Left forelimb (tissue), 1 donor: ENCODE results near the gene AGAP9.
"Not testable (repeated sequence)": the region's sequence is repeated elsewhere in the genome, so short reads cannot be mapped to it uniquely, and the experiment has no call there.

ENCODE experiments used
- DNase-seq: peaks from one replicate; pipeline ENCODE4 v3.0.0-alpha.2; 2018; ENCODE audit warnings: low spot score

AGAP9 gene

DNA sequence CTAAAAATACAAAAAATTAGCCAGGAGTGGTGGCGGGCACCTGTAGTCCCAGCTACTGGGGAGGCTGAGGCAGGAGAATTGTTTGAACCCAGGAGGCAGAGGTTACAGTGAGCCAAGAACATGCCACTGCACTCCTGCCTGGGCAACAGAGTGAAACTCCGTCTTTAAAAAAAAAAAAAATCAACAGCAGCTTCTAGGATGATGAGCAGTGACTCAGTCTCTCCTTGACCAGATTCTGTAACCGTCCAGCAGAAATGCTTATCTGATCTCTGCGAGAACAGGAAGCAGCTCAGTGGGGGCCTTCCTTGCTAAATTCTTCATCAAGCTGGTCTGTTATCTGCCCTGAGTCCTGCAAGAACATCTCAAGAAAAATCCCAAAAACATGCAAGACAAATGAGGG, 37.5 kb downstream of the AGAP9 start:
- DNase-seq = not testable (repeated sequence)

DNA sequence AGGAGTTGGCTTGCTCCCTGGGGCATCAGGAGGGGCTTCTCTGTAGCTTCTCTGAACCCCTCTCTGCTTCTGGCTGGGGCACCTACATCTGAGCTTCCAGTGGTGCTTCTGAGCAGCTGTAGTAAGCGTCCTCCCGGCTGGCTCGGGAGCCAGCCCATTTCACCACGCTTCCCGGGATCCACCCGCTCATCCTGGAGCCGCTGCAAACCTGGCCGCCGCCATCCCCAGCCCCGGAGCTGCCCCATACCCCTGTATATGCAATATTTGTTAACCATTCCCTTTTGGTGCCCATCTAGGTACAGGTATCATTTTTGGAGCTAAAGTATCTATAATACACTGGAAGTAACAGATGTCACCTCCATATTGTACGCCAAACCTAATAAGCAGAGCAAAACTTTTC, 38.7 kb downstream of the AGAP9 start:
- DNase-seq = not testable (repeated sequence)

DNA sequence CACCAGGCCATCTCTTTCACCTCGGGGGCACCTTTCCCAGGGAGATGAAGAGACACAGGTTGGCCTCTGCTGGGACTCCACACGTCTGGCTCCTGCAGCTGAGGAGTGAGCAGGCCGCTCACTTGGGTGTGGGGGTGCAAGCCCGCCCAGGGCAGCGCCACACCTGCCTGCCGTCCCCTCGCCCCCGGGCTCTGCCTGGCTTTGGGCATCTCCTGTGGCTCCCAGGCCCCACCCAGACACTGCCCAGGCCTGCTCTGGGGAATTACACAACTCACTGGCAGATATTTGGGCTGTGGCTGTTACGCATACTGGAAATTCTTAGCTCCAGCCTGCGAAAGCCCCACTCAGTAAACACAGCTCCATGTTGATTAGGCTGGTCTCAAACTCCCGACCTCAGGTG, 39.5 kb downstream of the AGAP9 start, which contains the start of gene ANXA8:
TSS of gene ANXA8 (minus strand) at position 193 of the 400 bp plus-strand sequence. CDS start at position 11, 182 bp downstream.
- DNase-seq = not testable (repeated sequence)

DNA sequence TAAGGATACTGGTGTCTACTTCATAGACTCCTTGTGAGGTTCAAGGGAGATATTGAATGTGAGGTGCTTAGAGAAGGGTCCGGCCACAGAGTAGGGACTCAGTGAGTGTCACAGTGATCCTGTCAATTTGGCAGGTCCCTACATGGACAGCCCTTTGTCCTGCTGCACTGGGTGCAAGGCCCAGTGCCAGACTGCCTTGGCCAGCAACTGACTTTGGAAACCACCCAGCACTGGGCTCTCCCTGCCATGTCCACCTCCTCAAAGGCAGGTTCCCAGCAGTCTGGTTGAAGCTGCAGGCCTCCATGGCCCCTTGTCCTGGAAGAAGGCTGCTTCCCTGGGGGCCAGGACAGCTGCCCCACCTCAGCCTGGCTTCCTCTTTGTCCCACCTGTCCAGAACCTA, 41.1 kb downstream of the AGAP9 start:
- not testable (repeated sequence) for DNase-seq

DNA sequence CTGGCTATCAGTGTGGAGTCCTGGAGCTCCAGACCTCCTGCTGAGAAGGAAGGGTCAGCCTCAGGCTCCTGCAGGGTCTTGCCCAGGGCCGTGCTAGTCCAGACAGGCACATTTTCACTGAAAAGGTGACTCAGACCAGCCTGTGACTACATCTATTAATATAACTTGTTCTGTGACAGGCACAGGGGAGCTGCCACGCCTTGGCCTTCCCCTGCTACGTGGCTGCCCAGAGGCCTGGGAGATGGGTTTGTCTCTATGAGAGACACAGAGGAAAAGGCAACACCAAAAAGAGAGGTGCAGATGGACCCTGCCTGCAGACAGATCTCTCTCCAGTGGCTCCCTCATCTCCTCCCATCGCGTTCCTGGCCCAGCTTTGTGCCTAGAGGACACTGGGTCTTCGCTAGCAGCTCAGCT, 41.7 kb downstream of the AGAP9 start:
- not testable (repeated sequence) for DNase-seq

DNA sequence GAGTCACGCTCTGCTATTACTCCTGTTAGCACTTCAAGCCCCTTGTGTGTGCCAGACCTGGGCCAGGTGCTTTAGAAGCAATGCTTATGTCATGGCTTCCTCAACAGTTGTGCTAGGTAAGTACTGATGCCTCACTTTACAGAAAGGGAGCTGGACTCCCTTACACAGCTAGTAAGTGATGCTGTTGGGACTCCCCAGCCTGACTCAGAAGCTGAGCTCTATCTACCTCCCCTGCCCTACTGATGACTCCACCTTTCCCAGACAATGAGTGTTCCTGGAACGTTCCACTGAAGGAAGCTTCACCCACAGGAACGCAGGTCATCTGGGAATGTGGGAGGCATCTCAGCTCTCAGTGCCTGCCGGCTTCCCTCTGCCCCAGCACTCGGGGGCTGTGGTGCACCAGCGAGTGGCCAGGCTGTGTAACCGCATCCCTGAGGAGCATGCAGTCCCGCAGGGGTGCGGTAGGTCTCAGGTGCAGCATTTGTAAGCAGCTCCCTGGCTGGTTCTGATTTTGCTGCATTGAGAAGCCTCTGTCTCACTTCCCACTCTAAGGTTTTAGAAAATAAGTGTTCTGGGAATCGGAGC, 42.2 kb downstream of the AGAP9 start:
- not testable (repeated sequence) for DNase-seq

GRCh38 chr10:47480133-47480532, 43.3 kb downstream of the AGAP9 start:
- not testable (repeated sequence) for DNase-seq

DNA sequence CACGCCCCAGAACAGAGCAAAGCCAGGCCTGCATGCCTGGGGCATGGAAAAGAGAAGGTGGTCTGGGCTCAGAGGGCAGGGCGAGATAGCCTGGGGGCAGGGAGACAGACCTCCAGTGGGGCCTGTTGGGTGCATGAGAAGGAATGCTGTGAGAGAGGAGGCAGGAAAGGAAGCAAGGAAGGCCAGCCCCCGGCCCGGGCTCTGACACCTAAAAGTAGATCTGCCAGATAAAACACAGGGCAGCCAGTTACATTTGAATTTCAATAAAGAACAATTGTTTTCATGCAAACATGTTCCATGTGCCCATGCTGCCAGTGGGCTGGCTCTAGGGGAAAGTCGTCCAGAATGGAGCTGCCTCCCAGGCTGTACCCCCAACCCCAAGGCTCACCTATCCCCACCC, 45.3 kb downstream of the AGAP9 start:
- DNase-seq = not testable (repeated sequence)

DNA sequence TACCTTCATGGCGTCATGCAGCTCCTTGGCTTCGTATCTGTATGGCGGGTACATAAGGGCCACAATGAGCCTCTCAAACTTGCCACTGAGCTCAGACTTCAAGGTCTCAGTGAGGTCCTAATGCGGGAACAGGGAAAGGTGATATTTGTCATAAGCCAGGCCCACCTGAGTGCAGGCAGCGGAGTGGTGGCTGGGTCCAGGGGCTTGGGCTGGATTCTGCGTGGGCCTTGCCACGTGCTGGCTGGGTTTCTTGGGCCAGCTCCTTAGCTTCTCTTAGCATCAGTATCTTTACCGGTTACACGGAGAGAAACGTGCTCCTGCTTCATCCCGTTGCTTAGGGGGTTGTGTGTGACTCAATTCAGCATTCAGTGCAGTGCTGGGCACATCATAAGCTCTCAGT, 46.4 kb downstream of the AGAP9 start:
- not testable (repeated sequence) for DNase-seq

DNA sequence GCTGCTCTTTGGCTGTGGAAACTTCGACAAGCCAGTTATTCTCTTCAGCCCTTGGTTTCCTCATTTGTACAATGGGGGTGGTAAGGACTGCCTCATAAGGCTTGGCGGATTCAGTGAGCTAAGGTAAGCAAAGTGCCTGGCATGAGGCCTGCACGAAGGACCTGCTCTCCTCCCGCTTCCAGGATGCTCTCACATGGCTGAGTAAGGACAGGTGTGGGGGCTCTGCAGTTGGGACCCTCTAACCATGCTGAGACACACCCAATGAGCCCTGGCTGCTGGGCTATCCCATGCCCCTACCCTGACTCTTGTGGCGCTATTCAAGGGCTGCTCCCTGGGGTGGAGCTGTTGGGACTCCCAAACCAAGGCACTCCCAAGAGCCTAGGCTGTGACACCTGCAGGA, 48.3 kb downstream of the AGAP9 start:
- DNase-seq = not testable (repeated sequence)

DNA sequence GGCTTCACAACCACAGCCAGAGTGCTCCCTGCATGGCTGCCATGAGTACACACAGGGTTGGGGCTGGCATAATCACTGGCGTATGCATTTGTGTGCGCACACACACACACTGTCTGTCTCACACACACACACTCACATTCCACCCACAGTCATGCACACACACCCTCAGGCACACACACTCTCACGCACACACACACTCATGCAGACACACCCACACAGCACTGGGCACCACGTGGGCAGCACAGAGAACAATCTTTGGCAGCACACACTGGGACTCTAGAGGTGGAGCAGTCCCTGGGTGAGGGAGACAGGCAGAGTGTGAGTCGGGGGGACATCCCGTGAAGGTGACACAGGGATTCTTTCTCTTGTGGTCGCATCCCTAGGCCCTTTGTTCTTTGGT, 49.9 kb downstream of the AGAP9 start:
- DNase-seq = not testable (repeated sequence)

DNA sequence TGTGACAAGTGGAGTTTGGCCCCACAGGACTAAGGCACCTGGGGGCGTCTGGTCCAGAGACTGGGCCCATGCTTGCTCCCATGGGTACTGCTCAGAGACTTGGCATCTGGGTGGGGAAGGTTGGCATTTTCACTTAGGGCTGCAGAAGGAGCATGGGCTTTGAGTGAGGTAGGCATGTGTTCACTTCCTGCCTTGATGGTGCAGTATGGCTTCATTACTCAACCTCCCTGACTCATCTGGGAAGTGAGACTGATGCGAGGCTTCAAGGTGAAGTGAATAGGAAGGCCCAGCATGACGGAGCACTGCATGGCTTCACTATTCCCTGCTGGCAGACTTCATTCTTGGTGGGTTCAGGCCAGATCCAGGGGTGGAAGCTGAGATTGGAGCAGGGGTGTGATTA, 50.8 kb downstream of the AGAP9 start:
- not testable (repeated sequence) for DNase-seq

GRCh38 chr10:47472072-47472471, 51.4 kb downstream of the AGAP9 start:
- DNase-seq = not testable (repeated sequence)

- DNase-seq = not testable (repeated sequence)
Measured at GRCh38 chr10:47468731-47469528, 54.5 kb downstream of the AGAP9 start.

DNA sequence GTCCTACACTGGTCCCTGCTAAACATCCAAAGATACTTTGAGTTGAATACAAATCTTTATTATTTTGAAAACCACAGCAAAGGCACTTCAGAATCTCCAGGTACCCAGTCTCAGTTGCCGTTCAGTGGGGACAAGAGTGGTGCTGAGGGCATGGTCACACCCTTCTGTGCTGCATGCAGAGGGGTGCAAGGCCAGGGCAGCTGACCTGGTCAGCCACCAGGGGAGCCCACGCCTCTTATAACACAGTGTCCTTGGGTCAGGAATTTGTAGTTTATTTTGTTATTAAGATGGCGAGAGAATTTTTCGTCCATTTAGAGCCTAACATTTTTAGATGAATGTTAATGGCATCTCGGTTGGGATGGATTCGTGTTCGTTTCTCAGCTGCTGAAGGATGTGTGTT, 55.5 kb downstream of the AGAP9 start:
- DNase-seq = not testable (repeated sequence)

DNA sequence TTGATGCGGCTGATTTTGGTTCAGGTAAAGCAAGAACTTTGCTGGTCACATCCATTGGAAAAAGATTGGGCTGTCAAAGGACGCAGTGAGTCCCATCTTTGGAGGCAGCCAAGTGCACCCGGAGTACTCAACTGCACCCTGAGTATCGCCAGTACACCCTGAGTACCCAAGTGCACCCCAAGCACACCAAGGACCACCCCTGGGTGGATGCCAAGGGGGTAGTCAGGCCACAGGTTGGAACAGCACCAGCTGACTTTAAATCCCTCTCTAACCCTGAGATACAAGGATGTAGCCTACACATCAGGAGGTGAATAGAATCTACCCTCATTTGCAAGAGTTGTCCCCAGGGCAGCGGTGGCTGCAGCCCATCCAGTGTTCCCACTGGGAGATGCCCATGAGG, 56.0 kb downstream of the AGAP9 start:
- DNase-seq = not testable (repeated sequence)

- peak; percentile 53 for DNase-seq
Measured at GRCh38 chr10:47465216-47465917, 58.1 kb downstream of the AGAP9 start.

DNA sequence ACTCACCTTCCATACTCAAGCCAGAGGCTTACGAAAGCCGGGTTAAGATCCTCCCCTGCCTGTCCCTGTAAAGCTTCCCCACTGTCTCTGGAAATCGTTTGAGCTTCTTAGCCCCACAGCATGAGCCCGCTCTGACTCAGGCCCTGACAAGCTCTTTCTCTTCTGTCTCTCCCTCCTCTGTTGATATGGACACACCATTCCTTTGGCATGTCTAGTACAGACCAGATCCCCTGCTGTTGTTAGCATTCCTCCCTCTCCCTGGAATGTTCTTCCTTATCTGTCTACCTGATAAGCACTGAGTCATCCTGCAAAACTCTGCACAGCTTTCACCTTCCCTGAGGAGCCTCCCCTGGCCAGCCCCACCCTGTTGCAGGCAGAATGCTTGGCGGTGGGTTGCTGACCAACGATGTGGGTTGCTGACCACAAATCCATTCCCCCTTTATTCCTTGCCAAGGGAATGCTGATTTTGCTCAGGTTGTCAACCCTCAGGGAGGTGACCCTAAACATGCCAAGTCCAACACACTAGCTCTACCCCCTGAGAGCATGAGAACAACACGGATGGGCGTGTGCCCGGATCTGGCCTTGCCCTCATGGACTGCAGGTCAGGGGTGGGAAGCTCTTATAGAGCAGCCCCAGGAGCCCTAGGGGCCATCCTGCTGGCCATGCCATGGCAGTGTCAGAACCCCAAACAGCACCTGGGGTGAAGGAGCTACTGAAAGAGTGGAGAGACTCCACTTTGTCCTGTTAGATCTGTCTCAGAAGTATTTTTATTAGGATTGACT, 60.7 kb downstream of the AGAP9 start:
- DNase-seq = not testable (repeated sequence)

GRCh38 chr10:47461261-47461687, 62.2 kb downstream of the AGAP9 start:
- DNase-seq = peak; percentile 70

DNA sequence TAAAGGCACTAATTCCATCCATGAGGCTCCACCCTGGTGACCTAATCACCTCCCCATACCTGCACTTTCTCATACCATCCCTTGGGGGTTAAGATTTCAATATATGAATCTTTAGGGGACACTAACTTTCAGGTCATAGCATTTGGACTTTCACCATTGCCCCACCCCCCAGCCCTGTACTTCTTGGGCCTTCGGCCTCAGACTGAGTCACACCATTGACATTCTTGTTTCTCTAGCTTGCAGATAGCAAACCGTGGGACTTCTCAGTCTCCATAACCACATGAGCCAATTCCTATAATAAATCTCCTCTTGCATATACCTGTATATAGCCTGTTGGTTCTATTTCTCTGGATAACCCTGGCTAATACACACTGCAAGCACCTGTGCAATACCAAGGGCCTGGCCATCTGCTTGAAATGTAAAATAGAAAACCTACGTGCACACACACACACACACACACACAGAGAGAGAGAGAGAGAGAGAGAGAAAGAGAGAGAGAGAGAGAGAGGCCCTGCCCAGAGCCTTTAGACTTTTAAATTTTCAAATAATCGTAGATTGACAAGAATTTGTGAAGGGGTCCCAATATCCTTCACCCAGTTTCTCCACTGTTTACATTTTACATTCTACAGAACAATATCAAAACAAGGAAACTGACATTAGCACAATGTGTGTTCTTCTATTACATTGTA, 64.8 kb downstream of the AGAP9 start:
- DNase-seq = no peak

- DNase-seq = no peak
Measured at GRCh38 chr10:47457826-47458225, 65.6 kb downstream of the AGAP9 start.
